ACHN (cell line): ENCODE results near the gene TPPP.
"Not testable (repeated sequence)": the region's sequence is repeated elsewhere in the genome, so short reads cannot be mapped to it uniquely, and the experiment has no call there.

ENCODE experiments used
- DNase-seq: peaks from one replicate; pipeline ENCODE4 v3.0.0-alpha.2; 2015
- in situ Hi-C: cut with HindIII; loops from 2 replicates; pipeline ENCODE4 v1.10.0; 2017; ENCODE audit warnings: low sequenced_read_pairs, low pct_ligation_motif_present, low pct_unique_long_range_greater_than_20kb

Gene TPPP

DNA sequence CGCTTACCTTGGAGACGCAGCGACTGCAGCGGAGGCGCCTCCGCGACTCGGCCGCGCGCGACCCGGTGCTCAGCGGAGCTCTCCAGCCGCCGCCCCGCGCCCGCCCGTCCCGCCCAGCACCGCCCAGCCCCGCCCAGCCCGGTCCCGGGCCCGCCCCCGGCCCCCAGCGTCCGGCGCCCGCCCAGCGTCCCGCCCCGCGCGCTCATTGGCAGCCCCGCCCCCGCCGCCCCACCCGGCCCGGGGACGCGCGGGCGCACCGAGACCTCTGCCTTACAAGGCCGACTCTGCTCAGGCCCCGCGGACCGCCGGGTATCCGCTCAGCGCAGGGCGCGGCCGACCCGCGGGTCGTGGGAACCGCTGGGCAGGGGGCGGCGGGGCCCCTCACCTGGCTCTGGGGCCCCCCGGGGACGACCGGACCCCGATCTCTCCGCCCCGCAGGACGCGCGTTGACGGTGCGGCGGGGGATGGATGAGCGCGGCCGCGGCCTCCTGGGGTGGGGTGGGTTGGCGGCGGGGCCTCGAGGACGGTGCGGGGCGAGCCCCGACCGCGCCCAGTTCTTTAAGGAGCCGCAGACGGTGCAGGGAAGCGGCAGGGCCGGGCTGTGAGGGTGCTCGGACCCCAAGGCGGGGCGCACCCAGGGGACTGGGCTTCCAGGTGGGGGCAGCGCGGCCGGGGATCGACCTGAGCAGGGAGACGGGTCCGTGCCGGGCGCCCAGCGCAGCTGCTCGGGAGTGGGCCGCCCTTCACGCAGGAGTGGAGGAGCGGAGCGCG lies at the start of gene TPPP:
Gene TPPP, minus strand, starts transcription at position 82 of the 771 bp plus-strand sequence. CDS start 15,292 bp downstream, outside the sequence.
- peak; percentile 67 for DNase-seq
- in situ Hi-C loops = not testable (repeated sequence)

GRCh38 chr5:742276-742675 lies 49.1 kb upstream of the TPPP start:
- in situ Hi-C loops, DNase-seq: not testable (repeated sequence)

GRCh38 chr5:734145-734544 lies 41.0 kb upstream of the TPPP start:
- DNase-seq, in situ Hi-C loops: not testable (repeated sequence)

DNA sequence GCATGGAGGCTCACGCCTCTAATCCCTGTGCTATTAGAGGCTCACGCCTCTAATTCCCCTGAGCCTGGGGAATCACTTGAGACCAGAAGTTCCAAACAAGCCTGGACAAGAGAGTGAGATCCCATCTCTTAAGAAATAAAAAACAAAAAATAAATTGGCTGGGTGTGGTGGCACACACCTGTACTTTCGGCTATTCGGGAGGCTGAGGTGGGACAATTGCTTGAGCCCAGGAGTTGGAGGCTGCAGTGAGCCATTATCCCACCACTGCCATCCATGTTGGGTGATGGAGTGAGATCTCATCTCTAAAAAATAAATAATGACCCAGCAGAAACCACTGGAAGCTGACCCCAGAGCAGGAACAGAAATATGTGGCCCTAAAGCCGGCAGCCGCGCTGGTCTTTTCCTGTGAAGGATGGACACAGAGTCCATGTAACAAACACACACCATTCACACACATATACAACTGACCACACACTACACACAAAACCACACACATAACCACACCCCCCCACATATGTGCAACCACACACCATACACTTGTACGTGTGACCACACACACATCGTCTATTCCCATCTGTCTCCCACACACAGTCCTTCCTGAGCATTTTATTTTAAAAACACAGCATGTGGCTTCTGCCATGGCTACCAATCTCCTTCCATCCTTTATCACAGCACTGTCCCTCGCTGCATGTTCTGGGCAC lies 39.8 kb upstream of the TPPP start:
- DNase-seq, in situ Hi-C loops: not testable (repeated sequence)

DNA sequence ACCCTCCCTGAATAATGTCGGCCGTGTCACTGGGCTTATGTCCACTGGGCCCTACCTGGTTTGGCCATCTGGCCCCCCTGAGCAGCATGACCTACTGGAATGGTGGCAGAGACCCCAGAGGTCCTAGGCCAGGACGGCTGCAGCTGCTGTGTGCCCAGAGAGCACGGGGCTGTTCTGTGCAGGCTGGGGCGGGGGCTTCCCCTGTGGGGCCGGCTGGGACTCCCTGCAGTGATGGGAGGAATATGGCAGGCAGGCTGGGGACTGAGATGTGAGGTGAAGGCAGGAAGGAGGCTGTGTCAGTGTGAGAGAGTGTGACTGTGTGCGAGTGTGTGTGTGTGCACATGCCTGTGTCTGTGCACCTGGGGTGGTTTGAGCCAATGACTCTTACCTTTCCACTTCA lies 36.1 kb upstream of the TPPP start:
- in situ Hi-C loops, DNase-seq: not testable (repeated sequence)

DNA sequence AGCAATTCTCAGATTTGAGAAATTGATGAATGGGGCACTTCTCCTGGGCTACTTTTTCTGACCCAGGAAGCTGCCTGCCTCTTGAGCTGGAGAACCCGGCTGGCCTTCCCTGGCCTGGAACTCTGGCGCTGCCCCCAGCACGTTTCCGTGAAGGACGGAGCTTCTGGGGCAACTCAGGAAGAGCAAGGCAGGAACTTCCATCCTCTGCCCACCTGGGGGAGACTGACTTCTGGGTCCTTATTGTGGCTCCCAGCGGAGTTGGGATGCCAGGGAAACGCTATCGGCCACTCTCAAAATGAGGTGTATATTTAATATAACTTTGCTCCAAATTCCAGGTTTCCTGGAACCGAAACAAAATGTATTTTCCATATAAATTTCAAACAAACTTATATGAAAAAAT lies 33.9 kb upstream of the TPPP start:
- in situ Hi-C loops, DNase-seq: not testable (repeated sequence)

DNA sequence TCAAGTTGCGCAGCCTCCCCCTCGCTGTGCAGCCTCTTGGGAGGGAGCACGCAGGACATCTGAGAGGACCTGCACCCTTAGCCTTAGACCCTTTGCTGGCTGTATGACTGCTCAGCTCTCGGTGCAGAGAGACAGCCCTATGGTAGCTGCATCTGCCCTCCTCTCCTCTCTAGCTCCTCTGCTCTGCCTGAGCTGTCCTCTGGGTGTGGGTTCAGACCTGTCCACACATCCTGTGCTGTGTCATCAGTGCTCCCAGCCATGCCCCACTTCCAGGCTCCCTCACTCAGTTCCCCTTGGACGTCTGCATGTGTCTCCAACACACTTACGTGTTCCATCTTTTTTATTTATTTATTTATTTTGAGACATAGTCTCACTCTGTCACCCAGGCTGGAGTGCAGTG lies 30.7 kb upstream of the TPPP start:
- in situ Hi-C loops, DNase-seq: not testable (repeated sequence)

- DNase-seq, in situ Hi-C loops: not testable (repeated sequence)
These were observed 30.2 kb upstream of the TPPP start for GRCh38 chr5:723309-723708.

GRCh38 chr5:719379-719778 lies 26.2 kb upstream of the TPPP start:
- DNase-seq, in situ Hi-C loops: not testable (repeated sequence)

DNA sequence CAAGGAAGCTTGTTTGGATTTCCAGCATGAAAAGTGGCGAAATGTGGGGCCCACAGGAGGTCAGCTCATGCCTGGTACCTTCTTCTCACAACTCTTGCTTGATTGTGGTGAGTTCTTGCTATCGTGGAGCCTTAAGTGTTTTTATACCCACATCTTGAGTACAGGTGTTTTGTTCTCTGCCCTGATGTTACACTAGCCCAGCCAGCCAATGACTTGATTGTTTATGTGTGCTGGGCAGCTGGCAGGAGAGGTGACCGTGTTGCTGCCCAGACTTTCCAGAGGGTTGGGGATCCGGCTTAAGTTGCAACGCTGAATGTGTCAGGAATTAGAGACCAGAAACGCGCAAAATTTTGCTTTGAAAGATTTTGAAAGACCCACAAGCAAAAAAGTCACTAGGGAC lies 24.0 kb upstream of the TPPP start:
- in situ Hi-C loops = no loop called here

DNA sequence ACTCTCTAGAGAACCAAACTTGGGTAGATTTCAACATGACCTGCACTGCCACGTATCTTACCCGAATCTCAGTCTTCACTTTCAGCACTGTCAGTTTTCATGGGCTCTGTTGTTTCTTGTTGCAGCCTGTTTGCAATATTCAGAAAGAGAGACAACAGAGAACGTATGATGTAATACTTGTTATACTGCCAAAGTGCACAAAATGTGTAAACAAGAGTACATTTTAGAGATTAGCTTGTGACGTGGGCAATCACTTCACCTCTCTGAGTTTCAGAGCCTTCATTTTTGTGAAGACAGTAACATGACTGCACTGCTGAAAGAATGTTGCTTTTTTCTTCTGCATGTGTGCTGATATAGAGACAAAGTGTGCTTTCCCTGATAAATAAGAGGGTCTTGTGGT lies 23.6 kb upstream of the TPPP start:
- in situ Hi-C loops, DNase-seq: not testable (repeated sequence)

More for the DNA sequence above, 24.0 kb upstream of the TPPP start:
- no peak for DNase-seq

DNA sequence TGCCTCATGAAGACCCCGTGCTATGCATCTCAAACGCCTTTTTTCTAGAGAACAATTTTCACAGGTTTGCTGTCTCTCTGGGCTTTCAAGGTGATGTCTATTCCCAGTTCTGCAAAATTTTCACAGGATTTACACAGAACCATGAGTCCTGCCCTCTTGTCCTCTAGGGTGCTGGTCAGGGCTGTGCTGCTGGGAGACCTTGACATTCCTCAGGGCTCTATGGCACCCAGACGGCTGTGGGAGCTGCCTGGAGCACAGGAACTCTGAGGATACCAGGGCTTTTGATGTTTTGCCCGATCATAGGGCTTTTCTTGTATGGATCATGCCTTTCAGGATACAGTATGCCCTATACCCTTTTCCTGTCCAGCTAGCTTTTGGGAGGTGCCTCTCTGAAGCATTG lies 22.5 kb upstream of the TPPP start:
- in situ Hi-C loops = not testable (repeated sequence)

DNA sequence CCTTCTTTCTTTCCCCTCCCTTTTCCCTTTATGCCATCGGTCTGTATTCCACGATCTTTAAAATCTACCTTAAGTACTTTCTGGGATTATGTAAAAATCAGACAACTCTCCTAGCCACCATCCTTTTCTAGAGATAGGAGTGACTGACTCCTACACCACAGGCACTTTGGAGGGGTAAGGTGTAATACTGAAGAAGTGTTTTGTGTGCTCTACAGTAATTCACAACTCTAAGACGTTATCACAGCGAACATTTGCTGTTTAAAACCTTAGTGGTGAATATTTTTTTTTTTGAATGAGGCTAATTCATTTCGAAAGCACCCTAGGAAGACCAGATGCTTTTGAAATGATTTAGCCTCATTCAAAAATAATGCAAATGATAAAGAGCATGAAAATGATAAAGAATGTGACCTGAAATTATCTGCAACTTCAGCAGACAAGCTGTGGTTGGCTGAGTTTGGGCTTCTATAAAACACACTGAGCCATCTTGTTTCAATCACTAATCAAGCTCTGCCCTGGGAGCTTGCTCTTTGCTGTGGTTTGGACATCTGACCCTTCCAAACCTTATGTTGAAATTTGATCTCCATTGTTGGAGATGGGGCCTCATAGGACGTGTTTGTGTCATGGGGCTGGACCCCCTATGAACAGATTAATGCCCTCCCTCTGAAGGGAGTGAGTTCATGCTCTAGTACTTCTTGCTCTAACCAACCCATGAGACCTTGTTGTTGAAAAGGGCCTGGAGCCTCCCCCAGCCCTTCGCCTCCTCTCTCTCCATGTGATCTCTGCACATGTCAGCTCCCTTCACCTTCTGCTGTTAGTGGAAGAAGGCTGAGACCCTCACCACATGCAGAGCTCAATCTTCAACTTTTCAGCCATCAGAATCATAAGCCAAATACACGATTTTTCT lies 21.3 kb upstream of the TPPP start:
- DNase-seq, in situ Hi-C loops: not testable (repeated sequence)

More for the DNA sequence above, 22.5 kb upstream of the TPPP start:
- not testable (repeated sequence) for DNase-seq

- in situ Hi-C loops, DNase-seq: not testable (repeated sequence)
These were observed 20.5 kb upstream of the TPPP start for GRCh38 chr5:713686-714085.

DNA sequence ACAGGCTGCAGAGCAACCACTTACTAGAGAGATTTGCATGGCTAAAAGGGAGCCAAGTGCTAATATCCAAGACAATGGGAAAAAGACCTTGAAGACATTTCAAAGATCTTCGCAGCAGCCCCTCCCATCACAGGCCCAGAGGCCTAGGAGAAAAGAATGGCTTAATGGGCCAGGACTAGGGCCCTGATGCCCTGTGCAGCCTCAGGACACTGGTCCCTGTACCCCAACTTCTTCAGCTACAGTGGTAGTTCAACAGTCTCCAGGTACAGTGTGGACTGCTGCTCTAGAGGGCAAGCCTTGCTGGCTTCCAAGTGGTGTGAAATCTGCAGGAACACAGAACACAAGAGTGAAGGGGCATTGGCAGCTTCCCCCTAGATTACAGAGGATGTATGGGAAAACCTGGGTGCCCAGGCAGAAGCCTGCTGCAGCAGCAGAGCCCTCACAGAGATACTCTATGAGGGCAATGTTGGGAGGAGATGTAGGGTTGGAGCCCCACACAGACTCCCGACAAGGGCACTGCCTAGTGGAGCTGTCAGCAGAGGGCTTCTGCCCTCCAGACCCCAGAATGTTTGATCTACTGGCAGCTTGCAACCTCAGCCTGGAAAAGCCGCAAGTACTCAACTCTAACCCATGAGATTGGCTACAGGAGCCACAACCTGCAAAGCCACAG lies 15.8 kb upstream of the TPPP start:
- in situ Hi-C loops = not testable (repeated sequence)

DNA sequence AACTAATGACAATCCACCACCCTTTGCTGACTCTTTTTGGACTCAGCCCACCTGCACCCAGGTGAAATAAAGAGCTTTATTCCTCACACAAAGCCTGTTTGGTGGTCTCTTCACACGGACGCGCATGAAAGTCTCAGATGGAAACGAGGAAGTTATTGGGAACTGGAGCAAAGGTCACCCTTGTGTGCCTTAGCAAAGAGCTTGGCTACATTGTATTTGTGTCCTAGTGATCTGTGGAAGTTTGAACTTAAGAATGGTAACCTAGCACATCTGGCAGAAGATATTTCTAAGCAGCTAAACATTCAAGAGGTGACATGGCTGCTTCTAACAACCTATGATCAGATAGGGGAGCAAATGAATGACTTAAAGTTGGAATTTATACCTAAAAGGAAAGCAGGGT lies 15.2 kb upstream of the TPPP start:
- in situ Hi-C loops, DNase-seq: not testable (repeated sequence)

More for the DNA sequence above, 15.8 kb upstream of the TPPP start:
- not testable (repeated sequence) for DNase-seq

DNA sequence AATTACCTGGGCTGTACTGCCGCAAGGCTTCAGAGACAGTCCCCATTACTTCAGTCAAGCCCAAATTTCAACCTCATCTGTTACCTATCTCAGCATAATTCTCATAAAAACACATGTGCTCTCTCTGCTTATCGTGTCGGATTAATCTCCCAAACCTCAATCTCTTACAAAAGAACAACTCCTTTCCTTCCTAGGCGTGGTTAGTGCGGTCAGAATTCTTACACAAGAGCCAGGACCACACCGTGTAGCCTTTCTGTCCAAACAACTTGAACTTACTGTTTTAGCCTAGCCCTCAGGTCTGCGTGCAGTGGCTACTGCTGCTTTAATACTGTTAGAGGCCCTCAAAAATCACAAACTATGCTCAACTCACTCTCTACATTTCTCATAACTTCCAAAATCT lies 13.0 kb upstream of the TPPP start:
- DNase-seq, in situ Hi-C loops: not testable (repeated sequence)
